Measurements from ENCODE around the gene MR1. TPM values are rescaled to one million over a fixed set of nuclear protein-coding genes. Genes with fewer than 3 reads are reported as not detected.

Gene MR1
- total and polyA plus RNA-seq, 12 donors, result 3.9 to 36.1 (median 26.1) TPM

DNA sequence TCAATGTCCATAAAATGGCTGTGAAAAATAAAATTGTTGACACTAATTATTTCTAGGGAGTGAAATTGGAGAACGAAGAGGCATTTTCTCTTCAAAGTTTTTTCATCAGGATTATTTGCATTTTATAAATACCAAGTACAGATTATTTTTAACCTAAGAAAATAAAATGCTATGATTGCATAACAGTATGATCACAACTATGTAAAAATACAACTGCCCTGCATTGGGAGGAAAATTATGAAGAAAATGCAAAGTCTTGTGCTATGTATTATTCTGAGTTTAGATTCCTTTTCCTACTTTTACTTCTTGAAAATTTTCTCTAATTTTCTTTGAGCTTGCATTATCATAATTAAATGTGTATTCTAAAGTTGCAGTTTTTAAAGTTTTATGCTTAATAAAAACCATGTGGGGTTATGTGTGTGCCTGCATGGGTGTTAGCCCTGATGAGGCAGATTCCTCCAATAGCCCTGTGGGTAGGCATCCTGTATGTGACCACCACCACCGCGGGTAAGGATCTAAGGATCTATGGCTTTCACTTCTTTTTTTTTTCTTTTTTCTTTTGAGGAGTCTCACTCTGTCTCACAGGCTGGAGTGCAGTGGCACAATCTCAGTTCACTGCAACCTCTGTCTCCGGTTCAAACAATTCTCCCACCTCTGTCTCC, 35.8 kb upstream of the MR1 start:
- no peak overlapping the region for H3K27ac ChIP-seq
- no peaks in the 10 kb centered on the region for H3K9me3 ChIP-seq (replicated peaks in 1 of 3)
- WGBS, 4 donors, result 74 to 87% (median 82%) methylated on average over 4 of the region's 4 CpGs
- TF ChIP-seq, protein P1, sequence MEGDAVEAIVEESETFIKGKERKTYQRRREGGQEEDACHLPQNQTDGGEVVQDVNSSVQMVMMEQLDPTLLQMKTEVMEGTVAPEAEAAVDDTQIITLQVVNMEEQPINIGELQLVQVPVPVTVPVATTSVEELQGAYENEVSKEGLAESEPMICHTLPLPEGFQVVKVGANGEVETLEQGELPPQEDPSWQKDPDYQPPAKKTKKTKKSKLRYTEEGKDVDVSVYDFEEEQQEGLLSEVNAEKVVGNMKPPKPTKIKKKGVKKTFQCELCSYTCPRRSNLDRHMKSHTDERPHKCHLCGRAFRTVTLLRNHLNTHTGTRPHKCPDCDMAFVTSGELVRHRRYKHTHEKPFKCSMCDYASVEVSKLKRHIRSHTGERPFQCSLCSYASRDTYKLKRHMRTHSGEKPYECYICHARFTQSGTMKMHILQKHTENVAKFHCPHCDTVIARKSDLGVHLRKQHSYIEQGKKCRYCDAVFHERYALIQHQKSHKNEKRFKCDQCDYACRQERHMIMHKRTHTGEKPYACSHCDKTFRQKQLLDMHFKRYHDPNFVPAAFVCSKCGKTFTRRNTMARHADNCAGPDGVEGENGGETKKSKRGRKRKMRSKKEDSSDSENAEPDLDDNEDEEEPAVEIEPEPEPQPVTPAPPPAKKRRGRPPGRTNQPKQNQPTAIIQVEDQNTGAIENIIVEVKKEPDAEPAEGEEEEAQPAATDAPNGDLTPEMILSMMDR (IDR thresholded peaks at IDR 0.05), result no peak
- TF ChIP-seq POLR2A (IDR thresholded peaks at IDR 0.05), result no peak
- H3K27me3 ChIP-seq, result no peaks in the 10 kb centered on the region
- peaks cover 12 to 15% of the 10 kb centered on the region in 2 donors for H3K4me1 ChIP-seq (replicated peaks in 1 of 2)
- intact Hi-C loops (cut with DNase I), result no loop called here
- peaks cover 0 to 2% of the 10 kb centered on the region in 2 donors for H3K36me3 ChIP-seq (replicated peaks in 1 of 2)
- DNase-seq, result no peak
- H3K4me3 ChIP-seq, result no peak overlapping the region

- 94 to 95% (median 95%) methylated on average over 7 of the region's 7 CpGs for WGBS, 4 donors
- Histone ChIP-seq H3K4me1 (replicated peaks in 1 of 2) (peaks cover 6 to 20% of the 10 kb centered on the region in 2 donors), H3K36me3 (replicated peaks in 1 of 2) (peaks cover 0 to 15% of the 10 kb centered on the region in 2 donors), H3K4me3 (no peak overlapping the region), H3K27me3 (no peaks in the 10 kb centered on the region), H3K9me3 (replicated peaks in 1 of 3) (no peaks in the 10 kb centered on the region), H3K27ac (no peak overlapping the region)
- DNase-seq, result no peak
- TF ChIP-seq, protein P1 (IDR thresholded peaks at IDR 0.05), result no peak
- TF ChIP-seq POLR2A (IDR thresholded peaks at IDR 0.05), result no peak
- intact Hi-C loops (cut with DNase I), result no loop called here
These were observed 32.5 kb upstream of the MR1 start for GRCh38 chr1:181001091-181001780.

- intact Hi-C loops (cut with DNase I), result no loop called here
- Histone ChIP-seq H3K27ac (peak overlapping the region in 1 of 5 donors; percentile 44), H3K4me1 (replicated peaks in 1 of 2) (peaks cover 3 to 18% of the 10 kb centered on the region in 2 donors), H3K36me3 (replicated peaks in 1 of 2) (peaks cover 0 to 15% of the 10 kb centered on the region in 2 donors), H3K27me3 (no peaks in the 10 kb centered on the region), H3K4me3 (no peak overlapping the region), H3K9me3 (replicated peaks in 1 of 3) (no peaks in the 10 kb centered on the region)
- DNase-seq, result peak in 1 of 7 donors; percentile 21
- WGBS, 4 donors, result 61 to 75% (median 67%) methylated on average over 3 of the region's 3 CpGs
- TF ChIP-seq, protein P1 (IDR thresholded peaks at IDR 0.05), result no peak
- TF ChIP-seq POLR2A (IDR thresholded peaks at IDR 0.05), result no peak
These were observed 31.1 kb upstream of the MR1 start for GRCh38 chr1:181002582-181003172.

DNA sequence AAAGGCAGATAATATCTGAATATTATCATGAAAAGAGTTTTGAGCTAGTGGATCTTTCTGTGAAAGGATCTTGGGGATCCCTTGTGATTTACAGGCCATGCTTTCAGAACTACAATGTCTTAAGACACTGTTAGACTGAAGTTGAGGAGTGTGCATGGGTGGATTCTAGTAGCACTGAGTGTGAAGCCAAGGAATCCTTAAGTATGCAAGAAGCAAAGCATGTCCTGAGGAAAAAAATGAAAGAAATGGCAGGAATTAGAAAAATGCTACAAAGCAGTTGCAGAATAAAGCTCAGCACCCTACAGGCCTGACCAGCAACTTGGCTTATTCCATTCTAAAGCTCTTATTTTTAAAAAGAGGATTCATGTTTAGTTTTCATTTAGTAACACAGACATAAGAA, 23.0 kb upstream of the MR1 start:
- Histone ChIP-seq H3K27me3 (no peaks in the 10 kb centered on the region), H3K36me3 (replicated peaks in 1 of 2) (no peaks in the 10 kb centered on the region), H3K27ac (no peak overlapping the region), H3K9me3 (replicated peaks in 1 of 3) (no peaks in the 10 kb centered on the region), H3K4me1 (replicated peaks in 1 of 2) (peaks cover 4 to 35% of the 10 kb centered on the region in 2 donors), H3K4me3 (no peak overlapping the region)
- DNase-seq, result no peak
- intact Hi-C loops (cut with DNase I), result no loop called here
- no peak for TF ChIP-seq POLR2A (IDR thresholded peaks at IDR 0.05)
- TF ChIP-seq, protein P1 (IDR thresholded peaks at IDR 0.05), result no peak
